ENCODE measurements around the gene NPAS3.

The NPAS3 gene

DNA sequence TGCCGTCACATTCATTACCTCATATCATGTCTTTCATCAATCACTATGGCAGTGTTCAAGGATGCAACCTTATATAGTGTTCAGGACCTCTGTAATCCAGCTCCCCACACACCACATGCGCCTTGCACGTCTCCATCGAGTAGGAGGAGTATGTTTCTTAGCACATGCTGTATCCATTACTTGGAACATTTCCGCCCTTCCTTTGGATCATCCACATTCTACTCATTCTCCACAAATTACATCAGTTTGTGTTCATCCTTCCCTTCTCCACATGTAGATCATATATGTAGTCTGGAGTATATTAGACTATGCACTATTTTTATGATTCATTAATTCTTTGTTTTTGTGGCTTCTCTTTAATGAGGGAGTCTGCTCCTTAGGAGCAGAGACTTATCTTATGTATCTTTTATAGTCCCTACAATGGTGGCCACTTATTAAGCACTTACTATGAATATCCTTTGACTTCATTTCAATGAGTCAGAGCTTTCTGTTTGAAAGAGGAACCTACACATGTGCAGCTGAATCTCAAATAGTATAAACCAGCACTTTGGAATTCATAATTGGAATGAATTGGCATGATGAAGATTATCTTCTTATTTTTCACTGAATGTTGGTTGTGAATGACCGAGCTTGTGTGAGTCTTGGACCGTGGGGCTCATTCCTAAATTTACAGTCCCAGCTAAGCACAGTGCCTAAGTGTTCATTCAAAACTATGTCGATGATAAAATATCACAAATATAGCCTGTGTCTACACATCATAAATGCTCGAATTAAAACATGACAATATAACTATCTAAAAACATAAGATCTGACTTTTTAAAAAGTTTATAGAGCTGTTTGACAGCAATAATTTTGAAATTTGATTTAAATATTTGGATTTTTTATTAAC, 30.2 kb upstream of the NPAS3 start (continued):
- TF ChIP-seq, protein P1, sequence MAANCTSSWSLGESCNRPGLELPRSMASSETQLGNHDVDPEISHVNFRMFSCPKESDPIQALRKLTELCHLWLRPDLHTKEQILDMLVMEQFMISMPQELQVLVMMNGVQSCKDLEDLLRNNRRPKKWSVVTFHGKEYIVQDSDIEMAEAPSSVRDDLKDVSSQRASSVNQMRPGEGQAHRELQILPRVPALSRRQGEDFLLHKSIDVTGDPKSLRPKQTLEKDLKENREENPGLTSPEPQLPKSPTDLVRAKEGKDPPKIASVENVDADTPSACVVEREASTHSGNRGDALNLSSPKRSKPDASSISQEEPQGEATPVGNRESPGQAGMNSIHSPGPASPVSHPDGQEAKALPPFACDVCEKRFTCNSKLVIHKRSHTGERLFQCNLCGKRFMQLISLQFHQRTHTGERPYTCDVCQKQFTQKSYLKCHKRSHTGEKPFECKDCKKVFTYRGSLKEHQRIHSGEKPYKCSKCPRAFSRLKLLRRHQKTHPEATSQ (tag by site-specific recombination; IDR thresholded peaks at IDR 0.05) = no peak
- TF ChIP-seq, protein P2, sequence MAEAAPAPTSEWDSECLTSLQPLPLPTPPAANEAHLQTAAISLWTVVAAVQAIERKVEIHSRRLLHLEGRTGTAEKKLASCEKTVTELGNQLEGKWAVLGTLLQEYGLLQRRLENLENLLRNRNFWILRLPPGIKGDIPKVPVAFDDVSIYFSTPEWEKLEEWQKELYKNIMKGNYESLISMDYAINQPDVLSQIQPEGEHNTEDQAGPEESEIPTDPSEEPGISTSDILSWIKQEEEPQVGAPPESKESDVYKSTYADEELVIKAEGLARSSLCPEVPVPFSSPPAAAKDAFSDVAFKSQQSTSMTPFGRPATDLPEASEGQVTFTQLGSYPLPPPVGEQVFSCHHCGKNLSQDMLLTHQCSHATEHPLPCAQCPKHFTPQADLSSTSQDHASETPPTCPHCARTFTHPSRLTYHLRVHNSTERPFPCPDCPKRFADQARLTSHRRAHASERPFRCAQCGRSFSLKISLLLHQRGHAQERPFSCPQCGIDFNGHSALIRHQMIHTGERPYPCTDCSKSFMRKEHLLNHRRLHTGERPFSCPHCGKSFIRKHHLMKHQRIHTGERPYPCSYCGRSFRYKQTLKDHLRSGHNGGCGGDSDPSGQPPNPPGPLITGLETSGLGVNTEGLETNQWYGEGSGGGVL (tag by site-specific recombination; IDR thresholded peaks at IDR 0.05) = no peak
- TF ChIP-seq, protein P3, sequence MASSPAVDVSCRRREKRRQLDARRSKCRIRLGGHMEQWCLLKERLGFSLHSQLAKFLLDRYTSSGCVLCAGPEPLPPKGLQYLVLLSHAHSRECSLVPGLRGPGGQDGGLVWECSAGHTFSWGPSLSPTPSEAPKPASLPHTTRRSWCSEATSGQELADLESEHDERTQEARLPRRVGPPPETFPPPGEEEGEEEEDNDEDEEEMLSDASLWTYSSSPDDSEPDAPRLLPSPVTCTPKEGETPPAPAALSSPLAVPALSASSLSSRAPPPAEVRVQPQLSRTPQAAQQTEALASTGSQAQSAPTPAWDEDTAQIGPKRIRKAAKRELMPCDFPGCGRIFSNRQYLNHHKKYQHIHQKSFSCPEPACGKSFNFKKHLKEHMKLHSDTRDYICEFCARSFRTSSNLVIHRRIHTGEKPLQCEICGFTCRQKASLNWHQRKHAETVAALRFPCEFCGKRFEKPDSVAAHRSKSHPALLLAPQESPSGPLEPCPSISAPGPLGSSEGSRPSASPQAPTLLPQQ (tag by site-specific recombination; IDR thresholded peaks at IDR 0.05) = no peak

DNA sequence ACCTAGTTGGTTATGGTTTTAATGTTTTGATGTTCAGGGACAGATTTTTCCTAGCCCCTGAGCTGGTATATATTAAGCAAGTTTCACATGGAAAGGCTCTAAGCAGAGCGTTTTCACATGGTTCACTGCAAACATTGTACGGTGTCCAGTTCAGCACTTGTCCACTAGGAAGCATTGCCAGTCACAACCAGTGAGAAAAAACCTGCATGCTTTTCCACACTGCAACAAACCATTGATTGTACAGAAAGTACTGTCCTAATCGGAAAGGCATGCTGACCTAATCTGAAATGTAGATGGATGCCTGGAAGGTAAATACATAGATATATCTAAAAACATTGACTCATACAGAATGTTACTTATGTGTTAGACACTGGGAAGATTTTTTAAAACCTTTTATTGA, 25.0 kb upstream of the NPAS3 start:
- Histone ChIP-seq H3K27ac (ENCODE audit: extremely low read depth, low read depth, low read length) (no peak overlapping the region), H3K4me1 (ENCODE audit: control insufficient read depth, insufficient read depth, low read length) (no peaks in the 10 kb centered on the region), H3K36me3 (ENCODE audit: control insufficient read depth in 2 of 2, insufficient read depth in 1 of 2, low read length in 2 of 2) (no peaks in the 10 kb centered on the region), H3K9me3 (ENCODE audit: control insufficient read depth, insufficient read depth, low read depth, low read length) (no peaks in the 10 kb centered on the region), H3K4me3 (ENCODE audit: low read depth, low read length) (no peak overlapping the region)
- POLR2A ChIA-PET = no interaction called here
- CTCF ChIA-PET = interaction anchor here (0.6 to 1.0 kb wide), 2 partner anchors 97 to 1389 kb away, joined by 3 read pairs; no protein-coding TSS in a partner anchor
- no peak for TF ChIP-seq ZNF610 (tag by site-specific recombination; IDR thresholded peaks at IDR 0.05; ENCODE audit: borderline replicate concordance)
- TF ChIP-seq ZNF776 (tag by site-specific recombination; IDR thresholded peaks at IDR 0.05; ENCODE audit: borderline replicate concordance) = no peak
- TF ChIP-seq ZBTB7A (tag by site-specific recombination; IDR thresholded peaks at IDR 0.05; ENCODE audit: low read depth) = no peak

DNA sequence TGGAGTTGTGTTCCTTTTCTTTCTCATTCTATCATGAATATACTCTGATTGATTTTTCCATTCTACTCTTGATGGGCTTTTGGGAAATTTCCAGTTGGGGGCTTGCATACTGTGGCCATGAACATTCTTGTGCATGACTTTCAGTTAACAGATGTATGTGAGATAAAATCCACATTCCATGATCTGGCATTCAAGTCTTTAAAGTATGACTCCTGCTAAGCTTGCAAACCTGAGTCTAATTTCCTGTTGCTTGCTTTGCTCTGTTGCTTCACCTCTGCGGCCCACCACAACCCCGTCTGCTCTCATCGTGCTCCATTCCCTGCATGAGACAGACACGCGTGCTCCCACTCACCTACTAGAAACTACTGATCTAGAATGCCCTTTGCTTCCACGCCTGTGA, 24.3 kb upstream of the NPAS3 start:
- Histone ChIP-seq H3K9me3 (ENCODE audit: control insufficient read depth, insufficient read depth, low read depth, low read length) (no peaks in the 10 kb centered on the region), H3K27ac (ENCODE audit: extremely low read depth, low read depth, low read length) (no peak overlapping the region), H3K4me1 (ENCODE audit: control insufficient read depth, insufficient read depth, low read length) (no peaks in the 10 kb centered on the region), H3K4me3 (ENCODE audit: low read depth, low read length) (no peak overlapping the region), H3K36me3 (ENCODE audit: control insufficient read depth in 2 of 2, insufficient read depth in 1 of 2, low read length in 2 of 2) (no peaks in the 10 kb centered on the region)
- CTCF ChIA-PET = interaction anchor here (0.5 to 1.0 kb wide), 3 partner anchors 96 to 1437 kb away, joined by 3 read pairs; no protein-coding TSS in a partner anchor
- POLR2A ChIA-PET = no interaction called here
- TF ChIP-seq ZNF2 (tag by site-specific recombination; IDR thresholded peaks at IDR 0.05) = no peak
- TF ChIP-seq ZNF211 (tag by site-specific recombination; IDR thresholded peaks at IDR 0.05; ENCODE audit: low read depth) = no peak
- no peak for TF ChIP-seq ZNF274 (IDR thresholded peaks at IDR 0.05; ENCODE audit: low read length)
- TF ChIP-seq ZNF274 (tag by site-specific recombination; IDR thresholded peaks at IDR 0.05; ENCODE audit: borderline replicate concordance) = no peak
- TF ChIP-seq ZNF114 (tag by site-specific recombination; IDR thresholded peaks at IDR 0.05) = no peak
- TF ChIP-seq, protein P4, sequence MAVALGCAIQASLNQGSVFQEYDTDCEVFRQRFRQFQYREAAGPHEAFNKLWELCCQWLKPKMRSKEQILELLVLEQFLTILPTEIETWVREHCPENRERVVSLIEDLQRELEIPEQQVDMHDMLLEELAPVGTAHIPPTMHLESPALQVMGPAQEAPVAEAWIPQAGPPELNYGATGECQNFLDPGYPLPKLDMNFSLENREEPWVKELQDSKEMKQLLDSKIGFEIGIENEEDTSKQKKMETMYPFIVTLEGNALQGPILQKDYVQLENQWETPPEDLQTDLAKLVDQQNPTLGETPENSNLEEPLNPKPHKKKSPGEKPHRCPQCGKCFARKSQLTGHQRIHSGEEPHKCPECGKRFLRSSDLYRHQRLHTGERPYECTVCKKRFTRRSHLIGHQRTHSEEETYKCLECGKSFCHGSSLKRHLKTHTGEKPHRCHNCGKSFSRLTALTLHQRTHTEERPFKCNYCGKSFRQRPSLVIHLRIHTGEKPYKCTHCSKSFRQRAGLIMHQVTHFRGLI (tag by site-specific recombination; IDR thresholded peaks at IDR 0.05) = no peak
- no peak for TF ChIP-seq GLI2 (tag by site-specific recombination; IDR thresholded peaks at IDR 0.05; ENCODE audit: borderline replicate concordance, low read depth)
- no peak for TF ChIP-seq MEIS1 (CRISPR knock-in tag; IDR thresholded peaks at IDR 0.05; ENCODE audit: borderline replicate concordance)
- no peak for TF ChIP-seq ZNF830 (tag by site-specific recombination; IDR thresholded peaks at IDR 0.05; ENCODE audit: low read depth)
- TF ChIP-seq ZNF214 (tag by site-specific recombination; IDR thresholded peaks at IDR 0.05; ENCODE audit: borderline replicate concordance) = no peak
- TF ChIP-seq BCL11B (tag by site-specific recombination; IDR thresholded peaks at IDR 0.05; ENCODE audit: low read depth) = no peak
- TF ChIP-seq ZNF621 (tag by site-specific recombination; IDR thresholded peaks at IDR 0.05) = no peak
- TF ChIP-seq ZBTB7A (tag by site-specific recombination; IDR thresholded peaks at IDR 0.05; ENCODE audit: low read depth) = no peak
- TF ChIP-seq ZNF544 (tag by site-specific recombination; IDR thresholded peaks at IDR 0.05) = no peak
- TF ChIP-seq ZNF169 (tag by site-specific recombination; IDR thresholded peaks at IDR 0.05) = no peak
- no peak for TF ChIP-seq ZXDB (tag by site-specific recombination; IDR thresholded peaks at IDR 0.05)
- TF ChIP-seq ZNF366 (tag by site-specific recombination; conservative IDR thresholded peaks at IDR 0.05) = no peak
- no peak for TF ChIP-seq ZNF23 (tag by site-specific recombination; IDR thresholded peaks at IDR 0.05; ENCODE audit: borderline replicate concordance)
- TF ChIP-seq ZBTB20 (tag by site-specific recombination; IDR thresholded peaks at IDR 0.05) = no peak
